GM18498 (cell line): ENCODE data around the gene HOXA6.

Experiments used
- ATAC-seq: cut with Tn5 transposase; IDR thresholded peaks from one replicate; pipeline ENCODE4 v1.9.1; 2021; ENCODE audit warnings: mild to moderate bottlenecking, moderate library complexity; ENCODE audit not compliant: unreplicated experiment

The HOXA6 gene

GRCh38 chr7:27173956-27174873 is 26.6 kb upstream of the HOXA6 start, which contains the start of gene HOXA10:
Gene HOXA10 (minus strand): TSS chr7:27174320. CDS start chr7:27174306, 14 bp downstream.
- no peak for ATAC-seq

DNA sequence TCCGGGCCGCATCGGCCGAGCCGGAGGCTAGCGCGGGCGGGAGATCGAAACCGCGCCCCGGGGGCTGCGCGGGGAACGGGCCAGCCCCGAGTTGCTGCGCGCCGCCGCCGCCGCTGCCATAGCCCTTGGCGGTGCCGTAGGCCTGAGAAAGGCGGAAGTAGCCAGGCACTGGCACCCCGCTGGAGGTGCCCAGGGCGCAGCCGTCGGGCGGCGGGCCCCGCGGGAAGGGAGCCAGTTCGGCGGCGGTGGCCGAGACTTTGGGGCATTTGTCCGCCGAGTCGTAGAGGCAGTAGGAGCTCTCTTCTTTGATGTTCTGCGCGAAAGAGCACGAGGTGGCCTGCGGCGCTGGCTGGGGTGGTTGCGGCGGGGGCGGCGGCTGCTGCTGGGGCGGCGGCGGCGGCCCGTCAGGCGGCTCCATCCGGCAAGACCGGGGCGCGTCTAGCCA is 26.0 kb upstream of the HOXA6 start:
- ATAC-seq = no peak

- no peak for ATAC-seq
Observed at GRCh38 chr7:27172823-27173510, 25.4 kb upstream of the HOXA6 start.

- ATAC-seq = no peak
Observed at GRCh38 chr7:27172315-27172774, 24.8 kb upstream of the HOXA6 start.

- no peak for ATAC-seq
Observed at GRCh38 chr7:27171637-27172314, 24.2 kb upstream of the HOXA6 start.

DNA sequence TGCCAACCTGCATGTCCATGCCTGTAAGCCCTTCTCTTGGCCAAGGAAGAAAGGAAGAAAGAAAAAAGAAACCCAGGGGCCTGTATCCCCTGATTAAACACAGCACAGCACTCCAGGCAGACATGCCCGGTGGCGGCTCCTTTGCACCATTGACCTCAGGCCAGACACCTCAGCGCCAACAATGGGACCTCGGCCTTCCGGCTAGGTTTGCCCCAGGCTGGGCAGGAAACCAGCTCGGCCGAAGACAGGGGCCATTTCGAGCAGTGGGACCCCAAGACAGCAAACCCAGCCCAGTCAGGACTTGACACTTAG is 23.7 kb upstream of the HOXA6 start:
- ATAC-seq = no peak

- no peak for ATAC-seq
Observed at GRCh38 chr7:27170426-27171324, 23.1 kb upstream of the HOXA6 start.

- ATAC-seq = no peak
Observed at GRCh38 chr7:27169658-27170425, 22.3 kb upstream of the HOXA6 start.

- no peak for ATAC-seq
Observed at GRCh38 chr7:27168265-27168947, 20.8 kb upstream of the HOXA6 start.

GRCh38 chr7:27167916-27168264 is 20.3 kb upstream of the HOXA6 start:
- ATAC-seq = no peak

- no peak for ATAC-seq
Observed at GRCh38 chr7:27166531-27167505, 19.2 kb upstream of the HOXA6 start.

- no peak for ATAC-seq
Observed at GRCh38 chr7:27165996-27166530, 18.5 kb upstream of the HOXA6 start.

DNA sequence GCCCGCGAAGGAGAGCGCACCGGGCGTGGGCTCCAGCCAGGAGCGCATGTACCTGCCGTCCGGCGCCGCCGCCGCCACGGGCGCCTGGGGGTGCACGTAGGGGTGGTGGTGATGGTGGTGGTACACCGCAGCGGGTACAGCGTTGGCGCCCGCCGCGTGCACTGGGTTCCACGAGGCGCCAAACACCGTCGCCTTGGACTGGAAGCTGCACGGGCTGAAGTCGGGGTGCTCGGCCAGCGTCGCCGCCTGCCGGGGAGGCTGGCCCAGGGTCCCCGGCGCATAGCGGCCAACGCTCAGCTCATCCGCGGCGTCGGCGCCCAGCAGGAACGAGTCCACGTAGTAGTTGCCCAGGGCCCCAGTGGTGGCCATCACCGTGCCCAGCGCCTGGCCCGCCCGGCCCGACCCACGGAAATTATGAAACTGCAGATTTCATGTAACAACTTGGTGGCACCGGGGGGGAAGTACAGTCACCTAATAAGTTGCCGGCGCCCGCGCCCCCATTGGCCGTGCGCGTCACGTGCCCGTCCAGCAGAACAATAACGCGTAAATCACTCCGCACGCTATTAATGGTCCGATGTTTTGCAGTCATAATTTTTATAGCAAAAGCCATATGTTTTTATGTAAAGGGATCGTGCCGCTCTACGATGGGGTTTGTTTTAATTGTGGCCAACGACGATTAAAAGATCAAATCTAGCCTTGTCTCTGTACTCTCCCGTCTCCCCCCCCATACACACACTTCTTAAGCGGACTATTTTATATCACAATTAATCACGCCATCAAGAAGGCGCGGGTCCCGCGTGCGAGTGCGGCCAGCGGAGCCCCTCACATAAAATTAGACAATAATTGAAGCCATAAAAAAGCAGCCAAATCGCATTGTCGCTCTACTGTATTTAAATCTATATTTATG is 17.8 kb upstream of the HOXA6 start, which contains the start of gene HOXA9:
HOXA9 (minus strand) TSS at position 449 of the 907 bp plus-strand sequence; CDS start at position 369, 80 bp downstream.
- ATAC-seq = no peak

- no peak for ATAC-seq
Observed at GRCh38 chr7:27164367-27165088, 17.0 kb upstream of the HOXA6 start.

- ATAC-seq = no peak
Observed at GRCh38 chr7:27164045-27164366, 16.4 kb upstream of the HOXA6 start.
